ENCODE measurements around the gene HPCAL1. TPM values are rescaled to one million over a fixed set of nuclear protein-coding genes. Genes with fewer than 3 reads are reported as not detected.
"Not testable (repeated sequence)": the region's sequence is repeated elsewhere in the genome, so short reads cannot be mapped to it uniquely, and the experiment has no call there.

The HPCAL1 gene
- total RNA-seq, 1 donor from 2014 or later: 401 TPM

GRCh38 chr2:10439971-10440370 is 137.3 kb downstream of the HPCAL1 start:
- H3K9me3 ChIP-seq: no peaks in the 10 kb centered on the region
- intact Hi-C loops (cut with DNase I): loop anchor here (10.0 kb wide), 2 partner anchors 625 to 715 kb away; partner anchors contain the start of gene SLC66A3
- peaks cover 0 to 6% of the 10 kb centered on the region in 2 donors for H3K4me1 ChIP-seq
- no peak for TF ChIP-seq CTCF (IDR thresholded peaks at IDR 0.05)
- no peak for DNase-seq (ENCODE audit: low spot score in 2 of 2)
- H3K4me3 ChIP-seq: no peak overlapping the region
- peak overlapping the region in 1 of 2 donors; percentile 14 for H3K27ac ChIP-seq
- H3K36me3 ChIP-seq: peaks cover 40 to 51% of the 10 kb centered on the region in 2 donors
- H3K27me3 ChIP-seq: no peaks in the 10 kb centered on the region

- Histone ChIP-seq H3K36me3 (peaks cover 40 to 51% of the 10 kb centered on the region in 2 donors), H3K27me3 (no peaks in the 10 kb centered on the region)
- intact Hi-C loops (cut with DNase I): loop anchor here (10.0 kb wide), 1 partner anchor 714 kb away; the partner anchor contains the start of gene SLC66A3
These were observed 138.0 kb downstream of the HPCAL1 start for GRCh38 chr2:10440736-10441135.

GRCh38 chr2:10441948-10442347 is 139.2 kb downstream of the HPCAL1 start:
- Histone ChIP-seq H3K9me3 (no peaks in the 10 kb centered on the region), H3K4me1 (peaks cover 0 to 24% of the 10 kb centered on the region in 2 donors), H3K36me3 (peaks cover 40 to 51% of the 10 kb centered on the region in 2 donors), H3K27me3 (no peaks in the 10 kb centered on the region), H3K4me3 (no peak overlapping the region), H3K27ac (no peak overlapping the region)
- no peak for DNase-seq (ENCODE audit: low spot score in 2 of 2)
- intact Hi-C loops (cut with DNase I): loop anchor here (10.0 kb wide), 1 partner anchor 713 kb away; the partner anchor contains the start of gene SLC66A3
- no peak for TF ChIP-seq CTCF (IDR thresholded peaks at IDR 0.05)

More at GRCh38 chr2:10440736-10441135, 138.0 kb downstream of the HPCAL1 start:
- Histone ChIP-seq H3K4me3 (no peak overlapping the region), H3K9me3 (no peaks in the 10 kb centered on the region), H3K27ac (no peak overlapping the region), H3K4me1 (peaks cover 0 to 12% of the 10 kb centered on the region in 2 donors)
- no peak for TF ChIP-seq CTCF (IDR thresholded peaks at IDR 0.05)
- DNase-seq (ENCODE audit: low spot score in 2 of 2): no peak

GRCh38 chr2:10442469-10443126 is 139.9 kb downstream of the HPCAL1 start:
- H3K4me3 ChIP-seq; H3K27ac ChIP-seq; DNase-seq (ENCODE audit: low spot score in 2 of 2); H3K27me3 ChIP-seq; H3K9me3 ChIP-seq: not testable (repeated sequence)
- Histone ChIP-seq H3K4me1 (peaks cover 0 to 25% of the 10 kb centered on the region in 2 donors), H3K36me3 (peaks cover 40 to 51% of the 10 kb centered on the region in 2 donors)
- intact Hi-C loops (cut with DNase I): loop anchor here (10.0 kb wide), 1 partner anchor 712 kb away; the partner anchor contains the start of gene SLC66A3

GRCh38 chr2:10444463-10444862 is 141.8 kb downstream of the HPCAL1 start:
- H3K4me1 ChIP-seq: peaks cover 7 to 29% of the 10 kb centered on the region in 2 donors
- H3K9me3 ChIP-seq: no peaks in the 10 kb centered on the region
- peaks cover 40 to 51% of the 10 kb centered on the region in 2 donors for H3K36me3 ChIP-seq
- DNase-seq (ENCODE audit: low spot score in 2 of 2): no peak
- no peak for TF ChIP-seq CTCF (IDR thresholded peaks at IDR 0.05)
- no peaks in the 10 kb centered on the region for H3K27me3 ChIP-seq
- intact Hi-C loops (cut with DNase I): loop anchor here (10.0 kb wide), 1 partner anchor 710 kb away; the partner anchor contains the start of gene SLC66A3
- H3K27ac ChIP-seq: peak overlapping the region in 1 of 2 donors; percentile 35
- H3K4me3 ChIP-seq: no peak overlapping the region

- peaks cover 20 to 30% of the 10 kb centered on the region in 2 donors for H3K36me3 ChIP-seq
- no peaks in the 10 kb centered on the region for H3K27me3 ChIP-seq
- H3K4me1 ChIP-seq: peaks cover 7 to 33% of the 10 kb centered on the region in 2 donors
- H3K27ac ChIP-seq: peak overlapping the region; percentile 87 to 93
- DNase-seq (ENCODE audit: low spot score in 2 of 2): no peak
- peak overlapping the region; percentile 69 to 75 for H3K4me3 ChIP-seq
- intact Hi-C loops (cut with DNase I): loop anchor here (5.0 to 10.0 kb wide), 5 partner anchors 144 to 961 kb away; partner anchors contain the start of genes CYS1, HPCAL1, PDIA6 and SLC66A3
- no peaks in the 10 kb centered on the region for H3K9me3 ChIP-seq
- TF ChIP-seq CTCF (IDR thresholded peaks at IDR 0.05): no peak
These were observed 143.9 kb downstream of the HPCAL1 start for GRCh38 chr2:10446631-10447030.
